AG04449 (cell line): ENCODE results near the gene RASAL3.

Source experiments
- CTCF ChIA-PET: fragments of 350-600 bp; formaldehyde crosslinking; extraction: SDS; loops from one replicate; lab custom pipeline; 2021; ENCODE audit warnings: antibody characterized with exemption; lab: Yijun Ruan, JAX
- POLR2A ChIA-PET: fragments of 400-600, 350-600 bp; formaldehyde crosslinking; extraction: SDS; loops from one replicate; lab custom pipeline; 2020; ENCODE audit warnings: antibody characterized with exemption, inconsistent platforms; lab: Yijun Ruan, JAX
- DNase-seq: peaks from one replicate; pipeline ENCODE4 v3.0.0-alpha.2; 2010; ENCODE audit warnings: low read depth, low spot score
- H3K4me3 ChIP-seq: 2 replicates; pipeline ENCODE4 v1.5.1; 2011; ENCODE audit warnings: low read depth, mild to moderate bottlenecking, control low read depth, low read length
- TF ChIP-seq, protein P1 (sequence below): IDR thresholded peaks from one replicate; pipeline ENCODE4 v1.5.1; 2011; ENCODE audit warnings: mild to moderate bottlenecking, moderate library complexity, low read length, control low read depth, inconsistent platforms; ENCODE audit not compliant: insufficient read depth; ENCODE audit errors: missing control alignments

The RASAL3 gene

DNA sequence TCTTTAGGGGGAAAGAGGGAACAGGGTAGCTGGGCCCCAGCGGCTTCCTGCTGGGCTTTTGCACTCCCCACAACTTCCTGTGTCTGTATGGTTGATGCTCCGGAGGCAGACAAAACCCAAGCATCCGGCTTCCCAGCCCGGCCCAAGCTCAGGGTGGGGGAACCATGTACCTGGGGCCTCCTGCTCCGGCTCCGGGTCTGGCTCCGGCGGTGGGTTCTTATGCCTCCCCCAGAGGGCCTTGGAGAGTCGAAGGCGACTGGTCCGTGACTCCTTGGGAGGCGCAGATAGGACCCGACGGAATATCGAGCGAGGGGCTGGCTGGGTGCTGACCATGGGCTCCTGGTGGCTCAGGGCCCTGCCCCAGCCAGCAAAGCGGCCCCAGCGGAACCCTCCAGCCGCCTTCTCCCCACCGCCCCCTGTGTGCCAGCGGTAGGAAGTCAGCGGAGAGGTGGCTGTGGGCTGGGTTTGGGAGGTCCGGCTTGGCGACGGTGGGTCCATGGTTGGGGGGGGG, 428 bp downstream of the RASAL3 start:
- CTCF ChIA-PET = no interaction called here
- TF ChIP-seq, protein P1, sequence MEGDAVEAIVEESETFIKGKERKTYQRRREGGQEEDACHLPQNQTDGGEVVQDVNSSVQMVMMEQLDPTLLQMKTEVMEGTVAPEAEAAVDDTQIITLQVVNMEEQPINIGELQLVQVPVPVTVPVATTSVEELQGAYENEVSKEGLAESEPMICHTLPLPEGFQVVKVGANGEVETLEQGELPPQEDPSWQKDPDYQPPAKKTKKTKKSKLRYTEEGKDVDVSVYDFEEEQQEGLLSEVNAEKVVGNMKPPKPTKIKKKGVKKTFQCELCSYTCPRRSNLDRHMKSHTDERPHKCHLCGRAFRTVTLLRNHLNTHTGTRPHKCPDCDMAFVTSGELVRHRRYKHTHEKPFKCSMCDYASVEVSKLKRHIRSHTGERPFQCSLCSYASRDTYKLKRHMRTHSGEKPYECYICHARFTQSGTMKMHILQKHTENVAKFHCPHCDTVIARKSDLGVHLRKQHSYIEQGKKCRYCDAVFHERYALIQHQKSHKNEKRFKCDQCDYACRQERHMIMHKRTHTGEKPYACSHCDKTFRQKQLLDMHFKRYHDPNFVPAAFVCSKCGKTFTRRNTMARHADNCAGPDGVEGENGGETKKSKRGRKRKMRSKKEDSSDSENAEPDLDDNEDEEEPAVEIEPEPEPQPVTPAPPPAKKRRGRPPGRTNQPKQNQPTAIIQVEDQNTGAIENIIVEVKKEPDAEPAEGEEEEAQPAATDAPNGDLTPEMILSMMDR = no peak
- POLR2A ChIA-PET = no interaction called here
- no peak overlapping the region for H3K4me3 ChIP-seq
- DNase-seq = no peak

DNA sequence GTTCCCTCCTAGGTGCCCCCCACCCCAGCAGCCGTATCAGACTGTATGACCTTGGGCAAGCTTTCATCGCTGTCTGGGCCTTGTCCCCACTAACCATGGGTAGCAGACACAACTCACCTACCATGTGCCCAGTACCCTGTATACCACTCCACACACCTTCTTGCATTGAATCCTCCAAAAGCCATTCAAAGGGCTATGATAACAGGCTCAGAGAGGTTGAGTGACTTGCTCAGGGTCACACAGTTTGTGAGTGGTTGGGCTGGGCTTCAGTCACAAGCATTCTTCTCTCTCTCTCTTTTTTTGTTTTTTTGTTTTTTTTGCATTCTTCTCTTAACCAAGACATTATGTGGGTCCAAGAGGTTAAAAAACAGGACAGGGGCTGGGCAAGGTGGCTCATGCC, 2.6 kb downstream of the RASAL3 start:
- TF ChIP-seq, protein P1 = no peak
- ChIA-PET POLR2A (no interaction called here), CTCF (no interaction called here)
- no peak for DNase-seq
- no peak overlapping the region for H3K4me3 ChIP-seq

DNA sequence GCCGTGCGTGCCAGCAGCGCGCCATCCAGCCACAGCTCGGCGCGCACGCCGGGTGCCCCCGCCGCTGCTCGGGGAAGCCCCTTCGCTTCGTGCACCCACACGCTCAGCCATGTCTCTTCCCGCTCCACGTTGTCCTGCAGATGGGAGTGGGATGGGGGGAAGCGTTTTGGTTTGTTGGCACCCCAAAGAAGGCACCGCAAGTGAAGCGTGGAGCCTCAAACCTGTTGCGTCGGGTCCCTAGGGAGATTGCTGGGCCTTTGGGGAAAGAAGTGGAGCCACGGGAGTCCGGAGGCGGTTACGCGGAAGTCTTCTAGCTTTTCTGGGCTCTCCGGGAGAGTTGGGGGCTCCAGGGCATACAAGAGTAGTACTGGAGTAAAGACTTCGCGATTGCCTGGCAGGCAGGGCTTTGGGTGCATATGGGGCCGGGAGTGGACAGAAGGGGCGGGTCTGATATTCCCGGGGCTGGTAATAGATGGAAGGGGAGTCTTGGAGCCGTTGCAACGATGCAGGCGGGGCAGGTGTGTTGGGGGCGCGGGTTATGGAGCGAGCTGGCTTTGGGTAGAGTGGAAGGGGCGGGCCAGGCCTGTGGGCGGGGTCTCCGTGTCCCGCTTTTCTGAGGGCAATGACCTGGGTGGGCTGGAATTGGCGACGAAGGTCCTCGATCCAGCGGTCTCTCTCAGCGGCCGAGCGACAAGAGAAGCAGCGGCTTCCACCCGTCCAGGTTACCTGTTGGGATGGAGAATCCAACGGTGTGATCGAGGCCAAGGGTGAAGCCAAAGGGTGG, 6.5 kb downstream of the RASAL3 start:
- no peak overlapping the region for H3K4me3 ChIP-seq
- ChIA-PET CTCF (no interaction called here), POLR2A (no interaction called here)
- no peak for DNase-seq
- TF ChIP-seq, protein P1 = no peak

DNA sequence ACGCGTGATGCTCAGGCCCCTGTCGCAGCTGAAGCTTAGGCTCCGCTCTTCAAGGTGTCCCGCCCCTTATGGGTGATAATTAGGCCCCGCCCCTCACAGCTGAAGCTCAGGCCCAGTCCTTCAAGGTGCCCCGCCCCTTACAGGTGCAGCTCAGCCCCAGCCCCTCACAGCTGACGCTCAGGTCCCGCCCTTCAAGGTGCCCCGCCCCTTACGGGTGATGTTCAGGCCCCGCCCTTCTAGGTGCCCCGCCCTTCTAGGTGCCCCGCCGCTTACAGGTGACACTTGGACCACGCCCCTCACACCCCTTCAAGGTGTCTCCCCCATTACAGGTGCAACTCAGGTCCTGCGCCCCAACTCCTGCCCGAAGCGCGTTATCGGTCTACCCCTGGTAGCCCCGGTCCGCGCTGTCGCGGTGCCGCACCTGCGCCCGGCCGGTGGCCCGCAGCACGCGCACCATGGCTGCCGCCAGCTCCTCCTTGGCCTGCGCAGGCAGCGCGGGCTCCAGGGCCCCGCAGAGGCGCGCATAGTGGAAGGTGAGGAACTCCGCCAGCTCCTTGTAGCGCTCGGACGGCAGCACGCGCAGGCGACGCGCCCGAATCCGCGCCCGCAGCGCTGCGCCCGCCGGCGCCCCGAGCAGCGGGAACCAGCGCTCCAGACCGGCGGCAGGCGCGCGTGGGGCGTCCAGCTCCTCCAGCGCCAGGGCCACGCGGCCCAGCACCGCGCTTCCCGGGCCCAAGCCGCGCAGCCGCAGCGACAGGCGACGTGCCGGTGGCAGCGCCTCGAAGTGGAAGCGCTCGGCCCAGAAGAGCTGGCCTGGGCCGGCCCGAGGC, 7.3 kb downstream of the RASAL3 start:
- ChIA-PET CTCF (no interaction called here), POLR2A (no interaction called here)
- DNase-seq = no peak
- TF ChIP-seq, protein P1 = no peak
- no peak overlapping the region for H3K4me3 ChIP-seq

DNA sequence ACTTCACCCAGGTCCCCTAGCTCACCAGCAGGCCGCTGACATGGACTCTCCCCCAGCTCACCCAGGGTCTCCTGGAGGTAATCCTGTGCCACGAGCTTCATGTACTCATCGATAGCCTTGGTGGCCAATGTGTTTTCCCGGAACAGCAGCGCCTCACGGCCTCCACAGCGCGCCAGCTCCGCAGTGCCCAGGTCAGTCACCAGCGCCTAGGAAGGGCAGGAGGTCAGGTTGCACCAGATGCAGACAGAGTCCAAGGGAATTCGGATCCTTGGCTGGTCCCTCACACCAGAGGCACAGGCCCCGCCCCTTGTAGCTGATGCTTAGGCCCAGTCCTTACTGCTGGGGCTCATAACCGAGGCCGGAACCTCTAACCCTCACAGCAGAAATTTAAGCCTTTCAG, 7.9 kb downstream of the RASAL3 start:
- no peak for DNase-seq
- ChIA-PET CTCF (no interaction called here), POLR2A (interaction anchor here (0.5 kb wide), 1 partner anchor 53 kb away, joined by 3 read pairs; no protein-coding TSS in a partner anchor)
- H3K4me3 ChIP-seq = no peak overlapping the region
- TF ChIP-seq, protein P1 = no peak

DNA sequence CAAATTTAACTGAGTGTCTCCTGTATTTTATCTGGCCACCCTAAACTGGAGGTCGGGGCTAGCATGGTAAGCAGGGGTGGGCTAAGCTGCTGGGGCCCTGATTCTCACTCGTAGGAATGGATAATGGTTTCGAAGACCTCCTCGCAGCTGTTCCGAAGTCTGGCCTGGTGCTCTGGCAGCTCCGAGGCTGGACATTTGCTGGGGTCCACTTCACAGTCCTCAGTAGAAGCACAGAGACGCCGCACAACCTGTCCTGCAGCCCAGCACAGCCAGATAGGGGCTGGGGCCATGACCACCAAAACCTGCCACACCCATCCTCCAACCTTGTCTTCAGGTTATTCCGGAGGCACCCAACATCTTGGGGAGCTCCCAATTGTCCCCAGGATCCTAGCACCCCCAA, 8.3 kb downstream of the RASAL3 start:
- H3K4me3 ChIP-seq = no peak overlapping the region
- POLR2A ChIA-PET = interaction anchor here (0.5 kb wide), 1 partner anchor 52 kb away, joined by 3 read pairs; no protein-coding TSS in a partner anchor
- CTCF ChIA-PET = interaction anchor here (1.3 kb wide), 1 partner anchor 11 kb away, joined by 3 read pairs; no protein-coding TSS in a partner anchor
- TF ChIP-seq, protein P1 = no peak
- DNase-seq = no peak
